GM11168 (cell line): ENCODE results near the gene TRABD2B.

Experiments
- in situ Hi-C: fragments of 300-500 bp; cut with MboI; formaldehyde crosslinking; loops from one replicate; pipeline ENCODE4 v1.12.0; 2022; ENCODE audit warnings: low sequenced_read_pairs; ENCODE audit not compliant: unreplicated experiment

Gene TRABD2B

GRCh38 chr1:47840393-47841190 is 156.6 kb downstream of the TRABD2B start:
- in situ Hi-C loops = no loop called here

- in situ Hi-C loops = no loop called here
Observed at GRCh38 chr1:47839433-47839760, 157.8 kb downstream of the TRABD2B start.

GRCh38 chr1:47838562-47839432 is 158.4 kb downstream of the TRABD2B start:
- in situ Hi-C loops = no loop called here

- in situ Hi-C loops = no loop called here
Observed at GRCh38 chr1:47837866-47838561, 159.2 kb downstream of the TRABD2B start.

GRCh38 chr1:47837056-47837830 is 159.9 kb downstream of the TRABD2B start:
- in situ Hi-C loops = no loop called here

GRCh38 chr1:47835409-47835808 is 161.8 kb downstream of the TRABD2B start:
- in situ Hi-C loops = no loop called here

GRCh38 chr1:47834326-47834725 is 162.9 kb downstream of the TRABD2B start:
- in situ Hi-C loops = no loop called here

- in situ Hi-C loops = no loop called here
Observed at GRCh38 chr1:47830641-47831333, 166.4 kb downstream of the TRABD2B start.

GRCh38 chr1:47830021-47830420 is 167.2 kb downstream of the TRABD2B start:
- in situ Hi-C loops = no loop called here

- in situ Hi-C loops = no loop called here
Observed at GRCh38 chr1:47828978-47829377, 168.2 kb downstream of the TRABD2B start.

- in situ Hi-C loops = no loop called here
Observed at GRCh38 chr1:47827109-47827508, 170.1 kb downstream of the TRABD2B start.

- in situ Hi-C loops = no loop called here
Observed at GRCh38 chr1:47824716-47825115, 172.5 kb downstream of the TRABD2B start.

GRCh38 chr1:47824297-47824696 is 172.9 kb downstream of the TRABD2B start:
- in situ Hi-C loops = no loop called here

- in situ Hi-C loops = no loop called here
Observed at GRCh38 chr1:47823040-47823808, 174.0 kb downstream of the TRABD2B start.

- in situ Hi-C loops = no loop called here
Observed at GRCh38 chr1:47821760-47822159, 175.4 kb downstream of the TRABD2B start.

- in situ Hi-C loops = no loop called here
Observed at GRCh38 chr1:47819574-47819888, 177.7 kb downstream of the TRABD2B start.

- in situ Hi-C loops = no loop called here
Observed at GRCh38 chr1:47818682-47819573, 178.3 kb downstream of the TRABD2B start.

GRCh38 chr1:47817861-47818260 is 179.3 kb downstream of the TRABD2B start:
- in situ Hi-C loops = no loop called here
